IMR-90 (cell line): ENCODE measurements around the gene B3GALT6.

Source experiments
- BHLHE40 ChIP-seq: fragments of 150-350 bp; IDR thresholded peaks from 2 replicates; pipeline ENCODE4 v1.6.1; 2016; ENCODE audit warnings: mild to moderate bottlenecking, low read depth, low read length
- CEBPB ChIP-seq: IDR thresholded peaks from 2 replicates; pipeline ENCODE4 v1.6.1; 2012; ENCODE audit warnings: low read depth, low read length, improper control_type of control experiment
- CHD1 ChIP-seq: IDR thresholded peaks from 2 replicates; pipeline ENCODE4 v1.6.1; 2012; ENCODE audit warnings: low read depth, low read length, improper control_type of control experiment
- CTCF ChIP-seq: conservative IDR thresholded peaks from 2 replicates; pipeline ENCODE4 v1.5.1; 2012; ENCODE audit warnings: mild to moderate bottlenecking, low read depth, low read length, improper control_type of control experiment
- ELK1 ChIP-seq: fragments of 150-350 bp; IDR thresholded peaks from 2 replicates; pipeline ENCODE4 v1.6.1; 2016; ENCODE audit warnings: low read depth, mild to moderate bottlenecking, low read length, moderate library complexity, borderline replicate concordance
- FOS ChIP-seq: fragments of 150-350 bp; IDR thresholded peaks from 2 replicates; pipeline ENCODE4 v1.6.1; 2016; ENCODE audit warnings: low read depth, low read length
- MAFK ChIP-seq: IDR thresholded peaks from 2 replicates; pipeline ENCODE4 v1.6.1; 2012; ENCODE audit warnings: low read depth, low read length, improper control_type of control experiment
- MAZ ChIP-seq: IDR thresholded peaks from 2 replicates; pipeline ENCODE4 v1.6.1; 2012; ENCODE audit warnings: low read depth, mild to moderate bottlenecking, low read length, improper control_type of control experiment, moderate library complexity, borderline replicate concordance
- MXI1 ChIP-seq: IDR thresholded peaks from 2 replicates; pipeline ENCODE4 v1.6.1; 2012; ENCODE audit warnings: low read depth, mild to moderate bottlenecking, low read length, moderate library complexity, borderline replicate concordance
- POLR2A ChIP-seq: IDR thresholded peaks from 2 replicates; pipeline ENCODE4 v1.6.1; 2012; ENCODE audit warnings: mild to moderate bottlenecking, low read depth, low read length
- RFX5 ChIP-seq: IDR thresholded peaks from 2 replicates; pipeline ENCODE4 v1.8.0; 2012; ENCODE audit warnings: low read depth, mild to moderate bottlenecking, low read length, moderate library complexity
- SMC3 ChIP-seq: fragments of 150-350 bp; IDR thresholded peaks from 2 replicates; pipeline ENCODE4 v1.6.1; 2016; ENCODE audit warnings: low read depth, mild to moderate bottlenecking, antibody characterized with exemption, low read length, moderate library complexity
- USF2 ChIP-seq: fragments of 150-350 bp; IDR thresholded peaks from 2 replicates; pipeline ENCODE4 v1.6.1; 2017; ENCODE audit warnings: mild to moderate bottlenecking, antibody characterized with exemption, low read length, low read depth

- TF ChIP-seq CEBPB = no peak
- TF ChIP-seq POLR2A = no peak
- no peak for TF ChIP-seq CTCF
- no peak for TF ChIP-seq MAFK
- TF ChIP-seq MAZ = no peak
- TF ChIP-seq MXI1 = no peak
- TF ChIP-seq RFX5 = no peak
- TF ChIP-seq BHLHE40 = no peak
- no peak for TF ChIP-seq USF2
- TF ChIP-seq ELK1 = no peak
- TF ChIP-seq FOS = no peak
- TF ChIP-seq CHD1 = no peak
- TF ChIP-seq SMC3 = no peak
These were observed 10.6 kb downstream of the B3GALT6 start for GRCh38 chr1:1242461-1243265.
